GM19238 (cell line): ENCODE results near the gene MACIR.

Experiments
- DNase-seq: peaks from one replicate; pipeline ENCODE4 v3.0.0; 2011; ENCODE audit warnings: low spot score; ENCODE audit not compliant: insufficient read length

The MACIR gene

GRCh38 chr5:103290846-103291245, 32.3 kb downstream of the MACIR start:
- no peak for DNase-seq

- DNase-seq = no peak
Measured at GRCh38 chr5:103291606-103292005, 33.0 kb downstream of the MACIR start.

GRCh38 chr5:103293099-103293498, 34.5 kb downstream of the MACIR start:
- DNase-seq = no peak

- no peak for DNase-seq
Measured at GRCh38 chr5:103293719-103294118, 35.2 kb downstream of the MACIR start.

GRCh38 chr5:103294906-103295305, 36.3 kb downstream of the MACIR start:
- no peak for DNase-seq

GRCh38 chr5:103295424-103295823, 36.9 kb downstream of the MACIR start:
- no peak for DNase-seq

- no peak for DNase-seq
Measured at GRCh38 chr5:103295871-103296270, 37.3 kb downstream of the MACIR start.

- no peak for DNase-seq
Measured at GRCh38 chr5:103298117-103298516, 39.6 kb downstream of the MACIR start.

GRCh38 chr5:103298607-103299188, 40.1 kb downstream of the MACIR start:
- no peak for DNase-seq

- no peak for DNase-seq
Measured at GRCh38 chr5:103305809-103306208, 47.2 kb downstream of the MACIR start.

- no peak for DNase-seq
Measured at GRCh38 chr5:103307470-103307869, 48.9 kb downstream of the MACIR start.

GRCh38 chr5:103308774-103309173, 50.2 kb downstream of the MACIR start:
- no peak for DNase-seq

GRCh38 chr5:103313056-103313455, 54.5 kb downstream of the MACIR start:
- DNase-seq = no peak

GRCh38 chr5:103315455-103315854, 56.9 kb downstream of the MACIR start:
- no peak for DNase-seq

- no peak for DNase-seq
Measured at GRCh38 chr5:103327451-103327850, 68.9 kb downstream of the MACIR start.

GRCh38 chr5:103327893-103328292, 69.3 kb downstream of the MACIR start:
- no peak for DNase-seq
